ENCODE results near the gene RHOBTB3. TPM values are rescaled to one million over a fixed set of nuclear protein-coding genes. Genes with fewer than 3 reads are reported as not detected.

Gene RHOBTB3
- total RNA-seq, 1 donor: 314 TPM

- no peak for TF ChIP-seq CTCF (IDR thresholded peaks at IDR 0.05; ENCODE audit: extremely low read depth, low read depth, low read length)
- no peak overlapping the region for H3K27ac ChIP-seq (ENCODE audit: low read depth, low read length)
- no peaks in the 10 kb centered on the region for H3K27me3 ChIP-seq (ENCODE audit: insufficient read depth, low read length)
- no peaks in the 10 kb centered on the region for H3K79me2 ChIP-seq (ENCODE audit: insufficient read depth, low read length)
- no peak for DNase-seq (ENCODE audit: insufficient read length, low spot score, missing footprints)
- no peak overlapping the region for H3K4me2 ChIP-seq (ENCODE audit: insufficient read depth, low read length)
- no peaks in the 10 kb centered on the region for H4K20me1 ChIP-seq (ENCODE audit: insufficient read depth, low read length)
- peaks cover 8% of the 10 kb centered on the region for H3K36me3 ChIP-seq (ENCODE audit: insufficient read depth, low read length)
- H3K4me3 ChIP-seq (ENCODE audit: insufficient read depth, low read length): no peak overlapping the region
- H2AFZ ChIP-seq (ENCODE audit: low read length): no peak overlapping the region
- H3K9me3 ChIP-seq (ENCODE audit: low read depth, low read length): no peaks in the 10 kb centered on the region
- peaks cover 4% of the 10 kb centered on the region for H3K4me1 ChIP-seq (ENCODE audit: insufficient read depth, low read length)
Measured at GRCh38 chr5:95801532-95801931, 70.4 kb downstream of the RHOBTB3 start.

- DNase-seq (ENCODE audit: insufficient read length, low spot score, missing footprints): no peak
- H4K20me1 ChIP-seq (ENCODE audit: insufficient read depth, low read length): no peaks in the 10 kb centered on the region
- TF ChIP-seq CTCF (IDR thresholded peaks at IDR 0.05; ENCODE audit: extremely low read depth, low read depth, low read length): no peak
- H2AFZ ChIP-seq (ENCODE audit: low read length): no peak overlapping the region
- H3K4me3 ChIP-seq (ENCODE audit: insufficient read depth, low read length): no peak overlapping the region
- peaks cover 4% of the 10 kb centered on the region for H3K4me1 ChIP-seq (ENCODE audit: insufficient read depth, low read length)
- peaks cover 5% of the 10 kb centered on the region for H3K36me3 ChIP-seq (ENCODE audit: insufficient read depth, low read length)
- H3K79me2 ChIP-seq (ENCODE audit: insufficient read depth, low read length): no peaks in the 10 kb centered on the region
- no peaks in the 10 kb centered on the region for H3K27me3 ChIP-seq (ENCODE audit: insufficient read depth, low read length)
- H3K4me2 ChIP-seq (ENCODE audit: insufficient read depth, low read length): no peak overlapping the region
- no peaks in the 10 kb centered on the region for H3K9me3 ChIP-seq (ENCODE audit: low read depth, low read length)
- no peak overlapping the region for H3K27ac ChIP-seq (ENCODE audit: low read depth, low read length)
Measured at GRCh38 chr5:95801961-95802360, 70.8 kb downstream of the RHOBTB3 start.

- H2AFZ ChIP-seq (ENCODE audit: low read length): no peak overlapping the region
- peaks cover 9% of the 10 kb centered on the region for H3K4me1 ChIP-seq (ENCODE audit: insufficient read depth, low read length)
- no peaks in the 10 kb centered on the region for H3K9me3 ChIP-seq (ENCODE audit: low read depth, low read length)
- no peak overlapping the region for H3K27ac ChIP-seq (ENCODE audit: low read depth, low read length)
- no peaks in the 10 kb centered on the region for H3K79me2 ChIP-seq (ENCODE audit: insufficient read depth, low read length)
- no peak overlapping the region for H3K4me3 ChIP-seq (ENCODE audit: insufficient read depth, low read length)
- H3K36me3 ChIP-seq (ENCODE audit: insufficient read depth, low read length): no peaks in the 10 kb centered on the region
- H4K20me1 ChIP-seq (ENCODE audit: insufficient read depth, low read length): no peaks in the 10 kb centered on the region
- no peak for DNase-seq (ENCODE audit: insufficient read length, low spot score, missing footprints)
- H3K4me2 ChIP-seq (ENCODE audit: insufficient read depth, low read length): no peak overlapping the region
- no peaks in the 10 kb centered on the region for H3K27me3 ChIP-seq (ENCODE audit: insufficient read depth, low read length)
- no peak for TF ChIP-seq CTCF (IDR thresholded peaks at IDR 0.05; ENCODE audit: extremely low read depth, low read depth, low read length)
Measured at GRCh38 chr5:95803271-95804148, 72.4 kb downstream of the RHOBTB3 start.

GRCh38 chr5:95804736-95805539 is 73.8 kb downstream of the RHOBTB3 start:
- no peak for DNase-seq (ENCODE audit: insufficient read length, low spot score, missing footprints)
- Histone ChIP-seq H3K79me2 (ENCODE audit: insufficient read depth, low read length) (no peaks in the 10 kb centered on the region), H2AFZ (ENCODE audit: low read length) (no peak overlapping the region), H4K20me1 (ENCODE audit: insufficient read depth, low read length) (no peaks in the 10 kb centered on the region), H3K4me3 (ENCODE audit: insufficient read depth, low read length) (no peak overlapping the region), H3K36me3 (ENCODE audit: insufficient read depth, low read length) (peaks cover 3% of the 10 kb centered on the region), H3K27me3 (ENCODE audit: insufficient read depth, low read length) (no peaks in the 10 kb centered on the region), H3K27ac (ENCODE audit: low read depth, low read length) (no peak overlapping the region), H3K4me2 (ENCODE audit: insufficient read depth, low read length) (no peak overlapping the region), H3K9me3 (ENCODE audit: low read depth, low read length) (no peaks in the 10 kb centered on the region), H3K4me1 (ENCODE audit: insufficient read depth, low read length) (peaks cover 23% of the 10 kb centered on the region)
- no peak for TF ChIP-seq CTCF (IDR thresholded peaks at IDR 0.05; ENCODE audit: extremely low read depth, low read depth, low read length)

Measured in osteoblast (primary cell).